ENCODE results near the gene ADAM19. TPM values are rescaled to one million over a fixed set of nuclear protein-coding genes. Genes with fewer than 3 reads are reported as not detected.
A peak's percentile ranks its signal among the peaks of the same experiment; 100 is the strongest.

ADAM19 gene
- total RNA-seq, 1 experiment from 2014 or later: 3.5 TPM

- TF ChIP-seq TCF7L2 (IDR thresholded peaks at IDR 0.05; ENCODE audit: low read depth, low read length) (no peak), REST (IDR thresholded peaks at IDR 0.05; ENCODE audit: insufficient read depth in 1 of 2, low read depth in 2 of 2, low read length in 1 of 2) (no peak), POLR2AphosphoS5 (IDR thresholded peaks at IDR 0.05; ENCODE audit: low read depth, low read length) (no peak), SIN3A (IDR thresholded peaks at IDR 0.05; ENCODE audit: borderline replicate concordance, insufficient read depth, low read depth, low read length) (no peak)
- H3K36me3 ChIP-seq (ENCODE audit: control insufficient read depth, insufficient read depth, low read length): no peaks in the 10 kb centered on the region
- no peaks in the 10 kb centered on the region for H3K27me3 ChIP-seq (ENCODE audit: control insufficient read depth, insufficient read depth, low read length)
- POLR2A ChIA-PET: interaction anchor here (0.5 kb wide), 1 partner anchor 38 kb away, joined by 10 read pairs; no protein-coding TSS in a partner anchor
- CTCF ChIA-PET: no interaction called here
- intact Hi-C loops (cut with micrococcal nuclease; ENCODE audit: unreplicated experiment) (loop anchor here (1.0 to 5.0 kb wide), 3 partner anchors 47 to 150 kb away; no protein-coding TSS in a partner anchor), in situ Hi-C loops (cut with HindIII; ENCODE audit: low pct_unique_long_range_greater_than_20kb, low sequenced_read_pairs) (no loop called here)
- ATAC-seq (no peak), DNase-seq (ENCODE audit: low read depth, low spot score) (no peak)
- H3K9me3 ChIP-seq (ENCODE audit: control insufficient read depth, insufficient read depth, low read depth, low read length): no peaks in the 10 kb centered on the region
- no peak overlapping the region for H3K4me3 ChIP-seq (ENCODE audit: low read depth in 2 of 2, low read length in 2 of 2)
- H3K27ac ChIP-seq (ENCODE audit: low read length): no peak overlapping the region
- no peaks in the 10 kb centered on the region for H3K4me1 ChIP-seq (ENCODE audit: control insufficient read depth, insufficient read depth, low read length)
- BruUV-seq (replicated peaks): no TSS peak
These were observed 97.6 kb downstream of the ADAM19 start for GRCh38 chr5:157477814-157478494.

GRCh38 chr5:157476702-157477408 is 98.7 kb downstream of the ADAM19 start:
- H3K27me3 ChIP-seq (ENCODE audit: control insufficient read depth, insufficient read depth, low read length): no peaks in the 10 kb centered on the region
- no peaks in the 10 kb centered on the region for H3K36me3 ChIP-seq (ENCODE audit: control insufficient read depth, insufficient read depth, low read length)
- intact Hi-C loops (cut with micrococcal nuclease; ENCODE audit: unreplicated experiment): loop anchor here (1.0 to 5.0 kb wide), 3 partner anchors 46 to 149 kb away; no protein-coding TSS in a partner anchor
- H3K4me1 ChIP-seq (ENCODE audit: control insufficient read depth, insufficient read depth, low read length): no peaks in the 10 kb centered on the region
- POLR2A ChIA-PET: no interaction called here
- no peak overlapping the region for H3K27ac ChIP-seq (ENCODE audit: low read length)
- no TSS peak for BruUV-seq (replicated peaks)
- CTCF ChIA-PET: no interaction called here
- H3K4me3 ChIP-seq (ENCODE audit: low read depth in 2 of 2, low read length in 2 of 2): no peak overlapping the region
- no peaks in the 10 kb centered on the region for H3K9me3 ChIP-seq (ENCODE audit: control insufficient read depth, insufficient read depth, low read depth, low read length)
- peak; percentile 88 for ATAC-seq
- in situ Hi-C loops (cut with HindIII; ENCODE audit: low pct_unique_long_range_greater_than_20kb, low sequenced_read_pairs): no loop called here
- TF ChIP-seq POLR2AphosphoS5 (IDR thresholded peaks at IDR 0.05; ENCODE audit: low read depth, low read length) (no peak), TCF7L2 (IDR thresholded peaks at IDR 0.05; ENCODE audit: low read depth, low read length) (no peak), REST (IDR thresholded peaks at IDR 0.05; ENCODE audit: insufficient read depth in 1 of 2, low read depth in 2 of 2, low read length in 1 of 2) (no peak), CTCF (IDR thresholded peaks at IDR 0.05) (peak; percentile 87)
- DNase-seq (ENCODE audit: low read depth, low spot score): no peak

Measured in Panc1 (cell line).